ENCODE results near the gene CD79A. TPM values are rescaled to one million over a fixed set of nuclear protein-coding genes. Genes with fewer than 3 reads are reported as not detected.

Gene CD79A
- total and polyA plus RNA-seq, 2 donors (not counting 3 experiments of a cell fraction or from before 2014, with no cell fraction given), result 0.32 TPM; not detected in 1

DNA sequence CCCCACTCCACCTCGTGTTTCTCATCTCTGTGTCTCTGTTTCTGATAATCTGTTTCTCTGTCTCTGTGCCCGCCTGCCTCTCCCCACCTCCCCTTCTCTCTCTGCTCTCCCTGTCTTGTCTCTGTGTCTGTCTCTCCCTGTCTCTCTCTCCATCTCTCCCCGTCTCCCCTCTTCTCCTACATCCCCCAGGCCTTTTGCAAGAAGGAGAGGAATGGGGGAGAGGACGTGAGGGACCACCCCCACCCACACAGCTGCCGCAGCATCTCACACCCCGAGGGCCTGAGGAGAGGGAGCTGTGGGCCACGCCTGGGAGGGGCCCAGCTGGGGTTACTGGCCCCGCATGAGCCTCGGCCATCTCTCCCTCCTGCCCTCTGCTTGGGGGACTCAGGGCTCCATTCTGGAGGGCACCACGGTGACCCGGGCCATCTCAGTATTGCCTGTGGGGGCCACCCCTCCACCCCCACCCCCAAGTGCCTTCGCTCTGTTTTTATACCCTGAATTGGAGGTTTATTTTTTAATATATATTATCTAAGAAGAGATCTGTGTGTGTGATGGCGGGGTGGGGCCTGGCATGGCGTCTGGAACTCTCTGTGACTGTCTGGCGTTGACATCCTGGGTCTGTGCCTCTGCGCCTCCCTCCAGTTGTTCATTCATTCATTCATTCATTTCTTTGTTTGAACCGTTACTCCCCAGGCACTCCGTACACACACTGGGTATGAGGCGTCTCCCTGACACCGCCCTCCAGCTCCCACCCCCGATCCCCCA, 30.0 kb downstream of the CD79A start:
- H3K4me1 ChIP-seq (ENCODE audit: control insufficient read depth, extremely low read depth, insufficient read depth, low read length), result no peaks in the 10 kb centered on the region
- H3K9me3 ChIP-seq (replicated peaks; ENCODE audit: control insufficient read depth, insufficient read depth, low read length), result no peaks in the 10 kb centered on the region
- no peaks in the 10 kb centered on the region for H4K20me1 ChIP-seq (replicated peaks; ENCODE audit: control insufficient read depth, extremely low read depth, insufficient read depth, low read length)
- ChIA-PET CTCF (no interaction called here), POLR2A (interaction anchor here (0.6 kb wide), 1 partner anchor 32 kb away, joined by 3 read pairs; no protein-coding TSS in a partner anchor)
- intact Hi-C loops (cut with micrococcal nuclease), result no loop called here
- no peaks in the 10 kb centered on the region for H3K79me2 ChIP-seq (ENCODE audit: control insufficient read depth, insufficient read depth, low read length)
- H3K27ac ChIP-seq (ENCODE audit: insufficient read depth, low read depth, low read length), result no peak overlapping the region
- dilution Hi-C loops (cut with MboI; ENCODE audit: extremely low pct_ligation_motif_present, low sequenced_read_pairs), result no loop called here
- TF ChIP-seq, protein P1, sequence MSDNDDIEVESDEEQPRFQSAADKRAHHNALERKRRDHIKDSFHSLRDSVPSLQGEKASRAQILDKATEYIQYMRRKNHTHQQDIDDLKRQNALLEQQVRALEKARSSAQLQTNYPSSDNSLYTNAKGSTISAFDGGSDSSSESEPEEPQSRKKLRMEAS (IDR thresholded peaks at IDR 0.05; ENCODE audit: insufficient read depth, insufficient read length), result no peak
- TF ChIP-seq, protein P2, sequence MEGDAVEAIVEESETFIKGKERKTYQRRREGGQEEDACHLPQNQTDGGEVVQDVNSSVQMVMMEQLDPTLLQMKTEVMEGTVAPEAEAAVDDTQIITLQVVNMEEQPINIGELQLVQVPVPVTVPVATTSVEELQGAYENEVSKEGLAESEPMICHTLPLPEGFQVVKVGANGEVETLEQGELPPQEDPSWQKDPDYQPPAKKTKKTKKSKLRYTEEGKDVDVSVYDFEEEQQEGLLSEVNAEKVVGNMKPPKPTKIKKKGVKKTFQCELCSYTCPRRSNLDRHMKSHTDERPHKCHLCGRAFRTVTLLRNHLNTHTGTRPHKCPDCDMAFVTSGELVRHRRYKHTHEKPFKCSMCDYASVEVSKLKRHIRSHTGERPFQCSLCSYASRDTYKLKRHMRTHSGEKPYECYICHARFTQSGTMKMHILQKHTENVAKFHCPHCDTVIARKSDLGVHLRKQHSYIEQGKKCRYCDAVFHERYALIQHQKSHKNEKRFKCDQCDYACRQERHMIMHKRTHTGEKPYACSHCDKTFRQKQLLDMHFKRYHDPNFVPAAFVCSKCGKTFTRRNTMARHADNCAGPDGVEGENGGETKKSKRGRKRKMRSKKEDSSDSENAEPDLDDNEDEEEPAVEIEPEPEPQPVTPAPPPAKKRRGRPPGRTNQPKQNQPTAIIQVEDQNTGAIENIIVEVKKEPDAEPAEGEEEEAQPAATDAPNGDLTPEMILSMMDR (IDR thresholded peaks at IDR 0.05; ENCODE audit: extremely low read depth in 1 of 2, insufficient read depth in 1 of 2, low read depth in 1 of 2, low read length in 2 of 2), result no peak
- TF ChIP-seq GATA2 (IDR thresholded peaks at IDR 0.05; ENCODE audit: insufficient read depth, insufficient read length, low read depth, low read length) (no peak), POLR2AphosphoS5 (IDR thresholded peaks at IDR 0.05; ENCODE audit: insufficient read depth, low read depth, low read length) (no peak), FOS (IDR thresholded peaks at IDR 0.05; ENCODE audit: borderline replicate concordance, insufficient read depth, low read length) (no peak), EZH2 (IDR thresholded peaks at IDR 0.05; ENCODE audit: borderline replicate concordance, low read depth, low read length, severe bottlenecking) (no peak)
- H3K4me2 ChIP-seq (ENCODE audit: insufficient read depth, low read length), result no peak overlapping the region
- DNase-seq (ENCODE audit: low read depth, low spot score), result no peak
- no peak overlapping the region for H2AFZ ChIP-seq (ENCODE audit: low read depth, low read length)
- BruUV-seq (replicated peaks), result TSS peak; percentile 62
- H3K27me3 ChIP-seq (ENCODE audit: control insufficient read depth in 2 of 2, insufficient read depth in 2 of 2, low read length in 2 of 2), result peaks cover 14 to 16% of the 10 kb centered on the region in 2 experiments
- H3K9ac ChIP-seq (replicated peaks; ENCODE audit: extremely low read depth, insufficient read depth, low read length), result no peak overlapping the region
- H3K9me1 ChIP-seq (replicated peaks; ENCODE audit: control insufficient read depth, extremely low read depth, insufficient read depth, low read length), result no peaks in the 10 kb centered on the region
- H3K36me3 ChIP-seq (ENCODE audit: control insufficient read depth in 2 of 2, extremely low read depth in 1 of 2, insufficient read depth in 2 of 2, low read length in 2 of 2), result peaks cover 6 to 45% of the 10 kb centered on the region in 2 experiments
- H3K4me3 ChIP-seq (replicated peaks in 1 of 3; ENCODE audit: insufficient read depth in 1 of 3, low read depth in 1 of 3, low read length in 3 of 3), result no peak overlapping the region
- FAIRE-seq, result no peak
